Neural cell (in vitro differentiated cells): ENCODE data around the gene AP1M1.

Experiments
- CTCF ChIP-seq: fragments of 450-650 bp; IDR thresholded peaks from 2 replicates; pipeline ENCODE4 v1.5.1; 2014; ENCODE audit warnings: antibody characterized with exemption, mild to moderate bottlenecking, moderate library complexity; ENCODE audit not compliant: poor library complexity, severe bottlenecking
- EP300 ChIP-seq: fragments of 450-650 bp; conservative IDR thresholded peaks from 2 replicates; pipeline ENCODE4 v1.6.1; 2014; ENCODE audit warnings: antibody characterized with exemption, mild to moderate bottlenecking, moderate library complexity; ENCODE audit not compliant: poor library complexity, severe bottlenecking
- EZH2 ChIP-seq: fragments of 200-600, 300-800 bp; shearing (Covaris generic), sonication (generic); IDR thresholded peaks from 2 replicates; pipeline ENCODE4 v1.6.1; 2014; ENCODE audit warnings: antibody characterized with exemption, low read length, borderline replicate concordance, mild to moderate bottlenecking; ENCODE audit not compliant: insufficient read depth, poor library complexity, severe bottlenecking
- POLR2AphosphoS5 ChIP-seq: IDR thresholded peaks from 2 replicates; pipeline ENCODE4 v1.6.1; 2012
- REST ChIP-seq: IDR thresholded peaks from 2 replicates; pipeline ENCODE4 v1.6.1; 2012; ENCODE audit warnings: borderline replicate concordance

GRCh38 chr19:16290692-16291091, 93.0 kb downstream of the AP1M1 start:
- TF ChIP-seq REST (no peak), CTCF (no peak), EZH2 (no peak), EP300 (no peak), POLR2AphosphoS5 (no peak)
